Suprapubic skin (tissue), 4 donors: ENCODE data around the gene NCAPG.

ENCODE experiments used
- CTCF ChIP-seq, 2 donors: fragments of 200-600 bp in 1 of 2; fragments of 450-650 bp in 1 of 2; sonication (generic) in 1 of 2; IDR thresholded peaks; one replicate each; pipeline ENCODE4 v1.5.1; 2016 to 2019; ENCODE audit warnings: antibody characterized with exemption in 2 of 2, mild to moderate bottlenecking in 1 of 2, moderate library complexity in 1 of 2
- EP300 ChIP-seq: sonication (generic); formaldehyde crosslinking; IDR thresholded peaks from one replicate; pipeline ENCODE4 v1.6.1; 2017; ENCODE audit warnings: antibody characterized with exemption
- POLR2A ChIP-seq, 2 donors: fragments of 450-650 bp; IDR thresholded peaks; one replicate each; pipeline ENCODE4 v1.6.1; 2017; ENCODE audit warnings: antibody characterized with exemption in 2 of 2, mild to moderate bottlenecking in 2 of 2, moderate library complexity in 2 of 2
- POLR2AphosphoS5 ChIP-seq, 3 donors: sonication (generic); formaldehyde crosslinking; IDR thresholded peaks; one replicate each; pipeline ENCODE4 v1.6.1; 2017; ENCODE audit warnings: antibody characterized with exemption in 3 of 3

GRCh38 chr4:17761062-17761461 lies 49.7 kb upstream of the NCAPG start:
- TF ChIP-seq CTCF (IDR thresholded peaks at IDR 0.05), result no peak
- TF ChIP-seq EP300, result no peak
- no peak for TF ChIP-seq POLR2AphosphoS5 (IDR thresholded peaks at IDR 0.05)
- TF ChIP-seq POLR2A (IDR thresholded peaks at IDR 0.05), result no peak
